CD14-positive monocyte (primary cell): ENCODE measurements around the gene TLK2. TPM values are rescaled to one million over a fixed set of nuclear protein-coding genes. Genes with fewer than 3 reads are reported as not detected.
A peak's percentile ranks its signal among the peaks of the same experiment; 100 is the strongest.

ENCODE experiments used
- DNase-seq, 3 donors: peaks; one replicate each; pipeline ENCODE4 v3.0.0-alpha.2; 2011 to 2022
- H2AFZ ChIP-seq: 2 replicates; pipeline ENCODE4 v1.6.0; 2012; ENCODE audit warnings: mild to moderate bottlenecking, low read depth, low read length, inconsistent platforms; ENCODE audit not compliant: insufficient read depth, poor library complexity, severe bottlenecking
- H3K27ac ChIP-seq, 2 donors: 1 replicate in 1 of 2; 2 replicates in 1 of 2; pipeline ENCODE4 v1.5.1; 2012 to 2013; ENCODE audit warnings: low read length in 2 of 2, control low read depth in 1 of 2, inconsistent platforms in 1 of 2, low read depth in 1 of 2, mild to moderate bottlenecking in 1 of 2
- H3K27me3 ChIP-seq, 2 donors: one replicate each; pipeline versions ENCODE4 v1.6.0 to v1.6.1; 2011 to 2013; ENCODE audit warnings: low read length in 2 of 2; ENCODE audit not compliant: control insufficient read depth in 2 of 2, insufficient read depth in 2 of 2
- H3K36me3 ChIP-seq, 2 donors: replicated peaks in 1 of 2; 1 replicate in 1 of 2; 2 replicates in 1 of 2; pipeline versions ENCODE4 v1.5.1 to v1.6.1; 2012 to 2013; ENCODE audit warnings: low read length in 2 of 2, control low read depth in 1 of 2, inconsistent platforms in 1 of 2, mild to moderate bottlenecking in 1 of 2; ENCODE audit not compliant: insufficient read depth in 2 of 2, control insufficient read depth in 1 of 2
- H3K4me1 ChIP-seq, 2 donors: 1 replicate in 1 of 2; 2 replicates in 1 of 2; pipeline versions ENCODE4 v1.5.1 to v1.6.1; 2012 to 2013; ENCODE audit warnings: low read length in 2 of 2, control low read depth in 1 of 2, inconsistent platforms in 1 of 2, mild to moderate bottlenecking in 1 of 2, moderate library complexity in 1 of 2; ENCODE audit not compliant: insufficient read depth in 2 of 2, control insufficient read depth in 1 of 2
- H3K4me2 ChIP-seq: replicated peaks from 2 replicates; pipeline ENCODE3; 2012; ENCODE audit warnings: low read length, moderate library complexity, mild to moderate bottlenecking; ENCODE audit not compliant: poor library complexity, severe bottlenecking; ENCODE audit errors: extremely low read depth
- H3K4me3 ChIP-seq, 3 experiments: fragments of 200-600 bp in 1 of 3; sonication (generic) in 1 of 3; replicated peaks in 1 of 3; 1 replicate in 2 of 3; 2 replicates in 1 of 3; pipeline ENCODE4 v1.5.1; 2011 to 2013; ENCODE audit warnings: low read length in 3 of 3, mild to moderate bottlenecking in 3 of 3, control low read depth in 2 of 3, low read depth in 2 of 3, inconsistent platforms in 1 of 3, moderate library complexity in 1 of 3
- H3K79me2 ChIP-seq: 2 replicates; pipeline ENCODE4 v1.6.0; 2012; ENCODE audit warnings: mild to moderate bottlenecking, control low read depth, inconsistent platforms, low read length, moderate library complexity; ENCODE audit not compliant: insufficient read depth
- H3K9ac ChIP-seq: 2 replicates; pipeline ENCODE4 v1.6.0; 2017; ENCODE audit warnings: low read length, mild to moderate bottlenecking; ENCODE audit not compliant: insufficient read depth, poor library complexity, severe bottlenecking
- H3K9me3 ChIP-seq, 2 donors: replicated peaks in 1 of 2; 1 replicate in 1 of 2; 2 replicates in 1 of 2; pipeline versions ENCODE4 v1.5.1 to v1.6.1; 2012 to 2013; ENCODE audit warnings: low read length in 2 of 2, control low read depth in 1 of 2; ENCODE audit not compliant: control insufficient read depth in 1 of 2, insufficient read depth in 1 of 2
- H4K20me1 ChIP-seq: 2 replicates; pipeline ENCODE4 v1.6.0; 2012; ENCODE audit warnings: mild to moderate bottlenecking, low read length, control low read depth, moderate library complexity; ENCODE audit not compliant: insufficient read depth
- H3K27ac Mint-ChIP-seq, 7 donors: one replicate each; pipeline ENCODE4 v1.8.0; 2020; ENCODE audit warnings: mild to moderate bottlenecking in 7 of 7, mixed read lengths in 7 of 7, moderate library complexity in 6 of 7, inconsistent platforms in 2 of 7
- H3K27me3 Mint-ChIP-seq, 3 donors: one replicate each; pipeline ENCODE4 v1.8.0; 2021 to 2022; ENCODE audit warnings: low read depth in 3 of 3, mild to moderate bottlenecking in 3 of 3, mixed read lengths in 3 of 3, moderate library complexity in 3 of 3, inconsistent platforms in 1 of 3
- H3K36me3 Mint-ChIP-seq, 2 donors: one replicate each; pipeline ENCODE4 v1.8.0; 2020; ENCODE audit warnings: mixed read lengths in 2 of 2, inconsistent platforms in 1 of 2, mild to moderate bottlenecking in 1 of 2
- H3K4me1 Mint-ChIP-seq: one replicate; pipeline ENCODE4 v1.8.0; 2020; ENCODE audit warnings: mild to moderate bottlenecking, mixed read lengths
- H3K4me3 Mint-ChIP-seq, 2 donors: one replicate each; pipeline ENCODE4 v1.8.0; 2020; ENCODE audit warnings: mild to moderate bottlenecking in 2 of 2, mixed read lengths in 2 of 2, moderate library complexity in 1 of 2
- H3K9me3 Mint-ChIP-seq, 7 donors: one replicate each; pipeline ENCODE4 v1.8.0; 2020 to 2022; ENCODE audit warnings: mixed read lengths in 7 of 7, mild to moderate bottlenecking in 6 of 7, moderate library complexity in 6 of 7, inconsistent platforms in 2 of 7
- WGBS: methylation state at CpG from one replicate; pipeline ENCODE4 v1.1.5; 2013; ENCODE audit warnings: missing lambda C conversion rate; ENCODE audit not compliant: insufficient coverage; 5-methylcytosine and 5-hydroxymethylcytosine counted together
- intact Hi-C, 2 donors: fragments of 100-400 bp; cut with micrococcal nuclease; formaldehyde crosslinking; loops; one replicate each; pipeline versions ENCODE4 v1.15.0 to v1.15.1; 2023
- polyA plus RNA-seq, 3 donors: library from polyadenylated mRNA; depleted of rRNA in 1 of 3; unstranded in 2 of 3; stranded (reverse) in 1 of 3; fragments of 300-500 nt in 2 of 3; fragments of >200 nt in 1 of 3; fragmentation: Illumina TruSeq in 2 of 3; gene quantifications; 1 replicate in 2 of 3; 2 replicates in 1 of 3; pipeline ENCODE4 v1.2.3, GENCODE V29; 2012 to 2021
- TF ChIP-seq, protein P1 (sequence below): fragments of 200-600 bp; IDR thresholded peaks from one replicate; pipeline ENCODE4 v1.8.0; 2022; ENCODE audit warnings: antibody characterized with exemption, mild to moderate bottlenecking

The TLK2 gene
- polyA plus RNA-seq, 3 donors: 4.0 to 28.2 (median 4.3) TPM

GRCh38 chr17:62625870-62626200, 147.2 kb downstream of the TLK2 start:
- H3K9me3 Mint-ChIP-seq: peaks cover 0 to 5% (median 2%) of the 10 kb centered on the region in 7 donors
- Histone ChIP-seq H3K9me3 (no peaks in the 10 kb centered on the region), H3K4me2 (no peak overlapping the region), H3K27me3 (peaks cover 3 to 31% of the 10 kb centered on the region in 2 donors), H4K20me1 (no peaks in the 10 kb centered on the region), H3K4me1 (peaks cover 25 to 31% of the 10 kb centered on the region in 2 donors), H3K79me2 (no peaks in the 10 kb centered on the region), H3K9ac (no peak overlapping the region), H3K27ac (no peak overlapping the region), H2AFZ (no peak overlapping the region), H3K4me3 (no peak overlapping the region), H3K36me3 (no peaks in the 10 kb centered on the region)
- TF ChIP-seq, protein P1, sequence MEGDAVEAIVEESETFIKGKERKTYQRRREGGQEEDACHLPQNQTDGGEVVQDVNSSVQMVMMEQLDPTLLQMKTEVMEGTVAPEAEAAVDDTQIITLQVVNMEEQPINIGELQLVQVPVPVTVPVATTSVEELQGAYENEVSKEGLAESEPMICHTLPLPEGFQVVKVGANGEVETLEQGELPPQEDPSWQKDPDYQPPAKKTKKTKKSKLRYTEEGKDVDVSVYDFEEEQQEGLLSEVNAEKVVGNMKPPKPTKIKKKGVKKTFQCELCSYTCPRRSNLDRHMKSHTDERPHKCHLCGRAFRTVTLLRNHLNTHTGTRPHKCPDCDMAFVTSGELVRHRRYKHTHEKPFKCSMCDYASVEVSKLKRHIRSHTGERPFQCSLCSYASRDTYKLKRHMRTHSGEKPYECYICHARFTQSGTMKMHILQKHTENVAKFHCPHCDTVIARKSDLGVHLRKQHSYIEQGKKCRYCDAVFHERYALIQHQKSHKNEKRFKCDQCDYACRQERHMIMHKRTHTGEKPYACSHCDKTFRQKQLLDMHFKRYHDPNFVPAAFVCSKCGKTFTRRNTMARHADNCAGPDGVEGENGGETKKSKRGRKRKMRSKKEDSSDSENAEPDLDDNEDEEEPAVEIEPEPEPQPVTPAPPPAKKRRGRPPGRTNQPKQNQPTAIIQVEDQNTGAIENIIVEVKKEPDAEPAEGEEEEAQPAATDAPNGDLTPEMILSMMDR: no peak
- intact Hi-C loops: no loop called here
- H3K4me1 Mint-ChIP-seq: peaks cover 28% of the 10 kb centered on the region
- H3K27me3 Mint-ChIP-seq: peaks cover 28 to 41% (median 39%) of the 10 kb centered on the region in 3 donors
- no peak overlapping the region for H3K4me3 Mint-ChIP-seq
- no peak for DNase-seq
- no peak overlapping the region for H3K27ac Mint-ChIP-seq
- 95% methylated on average over 4 of the region's 4 CpGs for WGBS
- peaks cover 7 to 8% of the 10 kb centered on the region in 2 donors for H3K36me3 Mint-ChIP-seq

GRCh38 chr17:62626719-62627218, 148.1 kb downstream of the TLK2 start:
- Histone ChIP-seq H3K27ac (no peak overlapping the region), H3K4me2 (peak overlapping the region; percentile 88), H3K9ac (peak overlapping the region; percentile 32), H2AFZ (peak overlapping the region; percentile 29), H3K4me1 (peaks cover 25 to 31% of the 10 kb centered on the region in 2 donors), H3K79me2 (no peaks in the 10 kb centered on the region), H3K27me3 (peaks cover 3 to 31% of the 10 kb centered on the region in 2 donors), H3K4me3 (peak overlapping the region; percentile 1 to 70 (median 13)), H4K20me1 (no peaks in the 10 kb centered on the region), H3K36me3 (no peaks in the 10 kb centered on the region), H3K9me3 (no peaks in the 10 kb centered on the region)
- Mint-ChIP-seq H3K36me3 (peaks cover 7 to 8% of the 10 kb centered on the region in 2 donors), H3K27ac (peak overlapping the region in 1 of 7 donors; percentile 72), H3K27me3 (peaks cover 28 to 44% (median 39%) of the 10 kb centered on the region in 3 donors), H3K9me3 (peaks cover 0 to 5% (median 2%) of the 10 kb centered on the region in 7 donors), H3K4me3 (peak overlapping the region; percentile 76 to 90), H3K4me1 (peaks cover 28% of the 10 kb centered on the region)
- TF ChIP-seq, protein P1: no peak
- WGBS: 2% methylated on average over 17 of the region's 21 CpGs
- intact Hi-C loops: no loop called here
- peak in 2 of 3 donors; percentile 14 to 39 for DNase-seq
